GM18951 (cell line): ENCODE results near the gene FBXO5.
"Not testable (repeated sequence)": the region's sequence is repeated elsewhere in the genome, so short reads cannot be mapped to it uniquely, and the experiment has no call there.

ENCODE experiments used
- POLR2A ChIP-seq: IDR thresholded peaks from 4 replicates; pipeline ENCODE4 v1.6.1; 2011; ENCODE audit warnings: mild to moderate bottlenecking; ENCODE audit not compliant: insufficient read length, insufficient read depth; ENCODE audit errors: extremely low read depth
- in situ Hi-C: fragments of 300-500 bp; cut with MboI; formaldehyde crosslinking; loops from one replicate; pipeline ENCODE4 v1.12.0; 2022; ENCODE audit warnings: low sequenced_read_pairs, mixed read lengths, inconsistent platforms; ENCODE audit not compliant: unreplicated experiment

FBXO5 gene

DNA sequence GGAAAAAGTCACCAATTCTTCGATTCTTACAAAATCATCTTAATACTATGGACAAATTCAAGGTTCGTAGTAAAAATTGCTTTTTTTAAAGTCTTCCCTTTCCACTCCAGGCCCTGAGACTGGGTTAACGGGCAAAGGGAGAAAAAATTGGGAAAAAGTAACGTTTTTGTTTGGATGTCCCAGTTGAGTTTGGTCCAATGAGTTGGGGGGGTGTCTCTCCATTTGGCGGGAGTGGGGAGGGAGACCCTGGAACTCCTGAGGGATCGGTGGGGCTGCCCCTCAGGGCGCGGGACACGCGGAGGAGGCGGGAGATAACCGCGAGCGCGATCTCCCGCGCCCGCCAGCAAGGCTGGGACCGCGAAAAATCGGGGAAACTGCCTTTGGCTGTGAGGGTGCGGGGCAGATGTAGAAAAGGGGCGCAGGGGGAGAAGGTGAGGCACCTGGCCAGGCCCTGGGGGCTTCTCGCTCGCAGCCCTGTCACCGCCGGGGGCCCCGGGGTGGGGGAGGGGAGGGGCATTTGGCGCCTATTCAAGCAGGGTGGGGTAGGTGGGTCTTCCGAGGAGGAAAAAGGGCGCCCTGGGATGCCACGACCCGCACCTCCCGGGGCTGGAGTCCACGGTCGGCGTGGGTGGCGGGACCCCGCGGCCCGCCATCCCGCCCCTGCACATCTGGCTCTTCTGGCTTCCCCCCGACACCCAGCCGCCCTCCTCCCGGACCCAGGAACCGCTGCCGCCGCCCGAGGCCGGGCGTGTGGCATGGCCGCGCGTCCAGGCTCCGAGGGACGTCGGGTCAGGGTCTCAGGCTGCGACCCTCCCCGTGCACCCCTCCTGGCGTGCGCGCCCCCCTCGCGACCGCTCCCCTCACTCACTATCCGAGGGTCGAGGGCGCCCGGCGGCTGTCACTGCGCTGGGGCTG, 595 bp downstream of the FBXO5 start:
- no peak for TF ChIP-seq POLR2A
- in situ Hi-C loops = loop anchor here (25.0 kb wide), 1 partner anchor 1280 kb away; no protein-coding TSS in a partner anchor

DNA sequence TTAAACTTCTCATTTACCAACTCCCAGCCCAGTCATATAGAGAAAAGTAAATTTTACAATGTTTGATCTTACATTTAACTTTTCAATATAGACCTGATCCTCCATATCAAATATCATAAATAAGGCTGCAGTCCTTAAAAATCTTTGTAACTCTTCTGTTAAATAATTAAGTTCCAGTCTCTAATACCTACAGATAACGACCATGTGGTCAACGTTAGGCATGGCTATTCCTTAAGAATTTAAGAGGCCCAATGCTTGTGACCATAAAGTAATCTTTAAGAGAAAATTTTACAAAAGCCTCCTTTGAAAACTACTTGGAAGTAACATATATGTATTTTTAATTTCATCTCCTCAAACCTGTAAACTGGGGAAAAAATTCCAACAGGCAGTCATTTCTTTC, 1.6 kb downstream of the FBXO5 start:
- in situ Hi-C loops = loop anchor here (25.0 kb wide), 1 partner anchor 1281 kb away; no protein-coding TSS in a partner anchor
- TF ChIP-seq POLR2A = no peak

DNA sequence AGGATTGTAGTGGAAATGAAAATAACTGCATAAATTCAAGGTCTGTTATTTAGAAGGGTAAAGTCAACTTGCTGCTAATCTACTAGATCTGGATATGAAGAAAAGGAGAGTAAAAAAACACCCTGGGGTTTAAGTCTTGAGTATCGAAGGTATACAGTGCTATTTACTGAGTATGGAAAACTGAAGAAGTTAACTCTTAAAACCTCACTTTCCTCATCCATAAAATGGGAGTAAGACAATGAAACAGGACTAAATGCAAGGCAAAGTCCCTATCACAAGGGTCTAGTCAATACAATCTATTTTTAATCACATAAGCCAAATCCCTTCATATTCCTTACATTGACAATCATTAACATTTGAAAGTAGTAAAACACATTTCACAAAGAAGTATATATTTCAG, 2.2 kb downstream of the FBXO5 start:
- in situ Hi-C loops = loop anchor here (25.0 kb wide), 1 partner anchor 1282 kb away; no protein-coding TSS in a partner anchor
- TF ChIP-seq POLR2A = no peak

DNA sequence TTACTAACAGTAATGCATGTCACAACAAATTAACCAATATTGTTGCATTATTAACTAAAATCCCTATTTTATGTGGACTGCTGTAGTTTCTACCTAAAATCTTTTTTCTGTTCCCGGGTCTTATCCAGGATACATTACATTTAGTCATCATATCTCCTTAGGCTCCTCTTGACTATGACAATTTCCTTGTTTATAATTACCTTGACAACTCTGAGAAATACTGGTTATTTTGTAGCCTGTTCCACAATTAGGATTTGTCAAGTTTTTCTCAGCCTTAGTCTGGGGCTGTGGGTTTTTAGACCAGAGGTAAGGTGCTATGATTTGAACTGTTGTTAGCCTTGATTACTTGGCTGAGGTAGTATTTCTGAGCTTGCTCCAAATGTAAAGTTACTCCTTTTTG, 3.7 kb downstream of the FBXO5 start:
- no peak for TF ChIP-seq POLR2A
- in situ Hi-C loops = loop anchor here (25.0 kb wide), 1 partner anchor 1283 kb away; no protein-coding TSS in a partner anchor

- in situ Hi-C loops = loop anchor here (25.0 kb wide), 1 partner anchor 1284 kb away; no protein-coding TSS in a partner anchor
- TF ChIP-seq POLR2A = no peak
Measured at GRCh38 chr6:152978058-152978457, 4.8 kb downstream of the FBXO5 start.

DNA sequence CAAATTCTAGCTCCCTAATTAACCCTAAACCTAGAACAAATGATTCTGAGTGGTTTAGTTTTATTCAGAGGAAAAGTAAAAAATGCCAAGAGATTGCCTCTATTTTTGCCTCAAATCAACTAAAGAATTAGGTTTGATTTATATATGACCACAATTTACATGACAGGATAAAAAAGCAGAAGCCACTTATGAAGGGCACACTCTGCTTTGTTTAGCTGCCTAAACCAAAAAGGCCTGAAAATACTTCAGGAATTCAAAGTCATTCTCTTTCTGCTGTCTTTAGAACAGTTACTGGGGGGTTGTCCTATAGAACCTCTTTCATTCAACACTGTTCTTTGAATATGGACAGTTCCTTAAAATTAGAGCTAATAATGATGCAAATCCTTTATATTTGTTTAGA, 5.3 kb downstream of the FBXO5 start:
- in situ Hi-C loops = loop anchor here (25.0 kb wide), 1 partner anchor 1285 kb away; no protein-coding TSS in a partner anchor
- no peak for TF ChIP-seq POLR2A

GRCh38 chr6:152976749-152977148, 6.1 kb downstream of the FBXO5 start:
- TF ChIP-seq POLR2A = no peak
- in situ Hi-C loops = loop anchor here (25.0 kb wide), 1 partner anchor 1286 kb away; no protein-coding TSS in a partner anchor

DNA sequence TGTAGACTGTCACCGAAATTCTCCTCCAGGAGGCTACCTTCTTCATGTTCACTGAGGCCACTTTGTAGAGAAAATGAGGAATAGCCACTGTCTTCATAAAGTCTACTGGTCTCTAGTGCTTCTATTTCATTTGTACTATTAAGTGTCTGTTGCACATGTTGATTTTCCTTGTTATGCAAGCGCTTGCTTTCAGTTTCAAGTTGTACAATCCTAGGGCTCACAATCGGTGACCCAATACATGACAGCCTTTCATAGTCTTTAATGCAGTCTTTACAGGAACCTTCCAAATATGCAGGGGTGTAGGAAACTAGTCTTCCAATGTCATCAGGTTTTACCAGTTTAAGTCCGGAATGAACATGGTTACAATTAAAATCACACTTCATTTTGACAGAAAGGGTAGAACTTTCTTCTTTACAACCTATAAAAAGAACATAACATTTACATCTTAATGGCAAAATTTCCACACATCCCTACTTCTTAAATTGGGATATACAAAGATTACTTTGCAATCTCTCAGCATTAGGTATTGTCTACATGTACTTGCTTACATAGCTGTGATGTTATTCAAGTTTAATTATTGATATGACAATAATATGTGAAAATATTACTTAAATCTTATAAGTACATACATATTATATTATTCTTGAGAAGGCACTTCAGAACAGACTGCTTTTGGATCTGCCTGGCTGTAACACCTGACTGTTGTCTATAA, 7.5 kb downstream of the FBXO5 start:
- no peak for TF ChIP-seq POLR2A

GRCh38 chr6:152973916-152974315, 8.9 kb downstream of the FBXO5 start:
- in situ Hi-C loops = no loop called here
- no peak for TF ChIP-seq POLR2A

More for the DNA sequence above, 7.5 kb downstream of the FBXO5 start:
- in situ Hi-C loops = loop anchor here (25.0 kb wide), 1 partner anchor 1287 kb away; no protein-coding TSS in a partner anchor

DNA sequence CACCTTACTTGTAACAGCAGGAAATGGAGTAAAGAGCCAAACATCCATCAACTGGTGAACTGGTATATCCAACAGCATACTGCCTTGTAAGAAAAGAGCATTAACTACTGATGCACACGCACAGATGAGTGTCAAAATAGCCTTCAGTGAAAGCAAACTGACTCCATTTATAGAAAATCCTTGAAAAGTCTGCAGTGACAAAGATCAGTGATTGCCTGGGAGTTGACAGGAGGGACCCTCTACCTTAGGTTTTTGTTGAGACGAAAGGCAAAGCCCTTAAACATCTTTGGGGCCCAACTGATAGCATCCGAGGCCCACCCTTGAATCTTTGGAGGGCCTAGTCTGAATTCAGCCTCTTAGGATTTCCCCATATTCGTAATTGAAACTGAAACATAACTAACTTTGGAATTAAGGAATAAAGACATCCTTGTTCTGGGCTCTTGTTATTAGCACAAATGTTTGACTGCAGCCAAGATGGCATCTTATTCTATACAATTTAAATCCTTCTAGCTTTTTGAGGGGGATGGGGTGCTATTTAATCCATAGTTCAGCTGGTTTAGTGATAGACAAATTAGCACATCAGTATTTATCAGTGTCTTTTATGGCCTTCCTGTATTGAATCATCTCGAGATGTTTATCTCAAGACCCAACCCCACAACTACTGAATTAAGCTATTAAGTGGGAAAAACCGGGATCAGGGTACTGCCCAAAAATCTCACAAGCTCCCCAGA, 13.0 kb downstream of the FBXO5 start:
- TF ChIP-seq POLR2A = no peak
- in situ Hi-C loops = no loop called here

- in situ Hi-C loops = not testable (repeated sequence)
Measured at GRCh38 chr6:152966168-152966894, 16.5 kb downstream of the FBXO5 start.

- in situ Hi-C loops = no loop called here
- no peak for TF ChIP-seq POLR2A
Measured at GRCh38 chr6:152959333-152959732, 23.5 kb downstream of the FBXO5 start.

DNA sequence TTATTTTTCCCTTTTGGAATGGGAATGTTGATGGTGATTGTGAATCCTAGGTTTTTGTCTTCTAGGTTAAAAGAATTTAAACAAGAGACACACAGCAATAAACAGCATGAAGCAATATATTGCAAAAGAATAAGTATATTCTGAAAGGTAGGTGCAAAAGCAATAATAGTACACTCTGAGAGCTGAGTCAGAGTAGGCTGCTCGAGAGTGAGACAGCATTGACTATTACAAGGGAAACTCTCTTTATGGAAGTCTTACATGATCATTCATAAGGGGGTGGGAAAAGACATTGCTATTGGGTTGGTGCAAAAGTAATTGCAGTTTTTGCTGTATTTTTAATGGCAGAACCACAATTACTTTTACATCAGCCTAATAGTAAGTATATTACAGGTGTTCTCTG, 25.0 kb downstream of the FBXO5 start:
- in situ Hi-C loops = no loop called here

More for the DNA sequence above, 25.0 kb downstream of the FBXO5 start:
- no peak for TF ChIP-seq POLR2A
